HFF-Myc (cell line): ENCODE measurements around the gene SNRPD1.
"Not testable (repeated sequence)": the region's sequence is repeated elsewhere in the genome, so short reads cannot be mapped to it uniquely, and the experiment has no call there.

Experiments
- DNase-seq: peaks from one replicate; pipeline ENCODE4 v3.0.0-alpha.2; 2011; ENCODE audit warnings: low read depth; ENCODE audit errors: extremely low read depth
- H3K4me3 ChIP-seq: replicated peaks from 2 replicates; pipeline ENCODE4 v1.5.1; 2011; ENCODE audit warnings: low read depth, mild to moderate bottlenecking, control low read depth, low read length
- CTCF ChIP-seq: IDR thresholded peaks from 2 replicates; pipeline ENCODE4 v1.5.1; 2012; ENCODE audit warnings: mild to moderate bottlenecking, low read depth, low read length, control low read depth; ENCODE audit errors: missing control alignments

The SNRPD1 gene

DNA sequence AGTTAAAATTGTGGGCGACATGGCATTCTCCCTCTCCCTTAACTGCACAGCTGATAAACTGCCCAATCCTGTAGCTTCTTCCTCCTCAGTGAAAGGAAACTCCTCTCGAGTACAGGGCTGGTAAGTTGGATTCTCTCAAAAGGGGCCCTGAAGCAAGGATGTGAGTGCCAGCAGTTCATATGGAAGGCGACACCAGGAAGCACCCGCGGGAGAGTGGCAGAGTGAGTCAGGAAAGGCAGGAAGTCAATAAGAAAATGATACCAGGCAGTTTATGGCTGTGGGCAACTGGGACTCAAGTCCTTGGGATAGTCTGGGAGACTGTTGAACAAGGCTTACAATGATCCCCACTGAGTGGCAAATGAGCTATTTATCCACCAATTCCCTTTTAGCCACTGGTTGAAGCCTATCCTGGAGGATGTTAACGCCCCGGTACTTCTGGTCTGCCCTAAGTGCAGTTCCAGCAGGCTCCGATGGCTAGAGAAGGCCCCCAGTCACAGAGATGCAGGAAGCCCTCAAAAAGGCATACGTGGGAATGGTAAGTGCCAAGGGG lies 57.7 kb downstream of the SNRPD1 start:
- TF ChIP-seq CTCF, result no peak
- no peak for DNase-seq

DNA sequence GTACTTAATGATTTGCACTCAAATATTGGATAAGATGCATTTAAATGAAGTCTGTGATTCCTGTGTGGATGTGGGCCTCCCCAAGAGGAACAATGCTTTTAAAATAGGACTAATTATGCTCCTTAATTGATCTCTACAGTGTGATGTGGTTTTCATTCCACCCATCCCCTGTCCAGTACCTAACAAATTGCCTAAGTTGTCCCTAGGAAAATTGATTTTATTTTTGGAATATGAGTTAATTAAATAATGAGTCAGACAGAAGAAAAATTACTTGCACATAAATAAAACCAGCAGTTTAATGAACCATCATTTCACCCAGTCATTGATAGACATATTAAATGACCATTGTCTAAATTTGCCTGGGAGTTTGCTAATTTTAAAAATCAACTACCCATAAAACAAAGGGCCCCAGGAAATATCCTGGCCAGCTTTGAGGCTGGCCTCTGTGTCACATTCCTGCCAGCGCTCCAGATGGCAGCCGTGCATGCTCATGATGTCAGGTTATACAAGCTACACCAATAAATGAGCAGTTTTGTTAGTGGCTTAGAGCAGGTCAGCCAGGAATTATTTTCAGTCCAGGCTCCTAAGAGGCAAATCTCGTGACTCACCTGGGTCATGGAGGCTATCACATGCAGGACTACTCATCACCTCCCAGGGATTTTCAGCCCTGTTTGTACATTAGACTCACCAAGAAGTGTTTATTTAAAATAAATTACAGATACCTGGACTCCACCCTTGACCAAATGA lies 60.6 kb downstream of the SNRPD1 start:
- H3K4me3 ChIP-seq, result no peak overlapping the region
- TF ChIP-seq CTCF, result no peak
- DNase-seq, result peak; percentile 24

More for the DNA sequence above, 57.7 kb downstream of the SNRPD1 start:
- H3K4me3 ChIP-seq, result no peak overlapping the region

GRCh38 chr18:21675354-21675753 lies 63.2 kb downstream of the SNRPD1 start:
- DNase-seq, H3K4me3 ChIP-seq: not testable (repeated sequence)

GRCh38 chr18:21678859-21679258 lies 66.7 kb downstream of the SNRPD1 start:
- DNase-seq, result no peak
- TF ChIP-seq CTCF, result no peak
- no peak overlapping the region for H3K4me3 ChIP-seq

GRCh38 chr18:21680161-21680560 lies 68.0 kb downstream of the SNRPD1 start:
- TF ChIP-seq CTCF, result no peak
- no peak for DNase-seq
- H3K4me3 ChIP-seq, result no peak overlapping the region

GRCh38 chr18:21682371-21683051 lies 70.4 kb downstream of the SNRPD1 start:
- H3K4me3 ChIP-seq, result peak overlapping the region; percentile 25
- no peak for TF ChIP-seq CTCF
- no peak for DNase-seq
